IgD-negative memory B cell (primary cell): ENCODE measurements around the gene HIF3A. TPM values are rescaled to one million over a fixed set of nuclear protein-coding genes. Genes with fewer than 3 reads are reported as not detected.
"Not testable (repeated sequence)": the region's sequence is repeated elsewhere in the genome, so short reads cannot be mapped to it uniquely, and the experiment has no call there.

Experiments used
- H3K27ac Mint-ChIP-seq, 3 donors: one replicate each; pipeline ENCODE4 v1.8.0; 2020 to 2022; ENCODE audit warnings: mild to moderate bottlenecking in 3 of 3, mixed read lengths in 3 of 3, moderate library complexity in 1 of 3
- H3K27me3 Mint-ChIP-seq: one replicate; pipeline ENCODE4 v1.8.0; 2021; ENCODE audit warnings: mixed read lengths
- H3K36me3 Mint-ChIP-seq: one replicate; pipeline ENCODE4 v1.8.0; 2020; ENCODE audit warnings: mild to moderate bottlenecking, mixed read lengths
- H3K4me1 Mint-ChIP-seq, 3 donors: one replicate each; pipeline ENCODE4 v1.8.0; 2020 to 2022; ENCODE audit warnings: mixed read lengths in 3 of 3, mild to moderate bottlenecking in 1 of 3
- H3K4me3 Mint-ChIP-seq, 4 donors: one replicate each; pipeline ENCODE4 v1.8.0; 2020 to 2022; ENCODE audit warnings: mild to moderate bottlenecking in 4 of 4, mixed read lengths in 4 of 4, moderate library complexity in 3 of 4
- H3K9me3 Mint-ChIP-seq, 3 donors: one replicate each; pipeline ENCODE4 v1.8.0; 2020 to 2021; ENCODE audit warnings: mixed read lengths in 3 of 3, mild to moderate bottlenecking in 1 of 3
- polyA plus RNA-seq: library from polyadenylated mRNA; unstranded; fragments of 300-500 nt; fragmentation: Illumina TruSeq; gene quantifications from one replicate; pipeline ENCODE4 v1.2.3, GENCODE V29; 2021

HIF3A gene
- polyA plus RNA-seq: not detected

- H3K4me3 Mint-ChIP-seq: no peak within 1 kb of the TSS
- H3K9me3 Mint-ChIP-seq: peaks cover 0 to 3% (median 0%) of the 10 kb centered on the region in 3 donors
- H3K36me3 Mint-ChIP-seq: peaks cover 5% of the 10 kb centered on the region
- peak within 1 kb of the TSS in 1 of 3 donors; percentile 78 for H3K27ac Mint-ChIP-seq
- H3K4me1 Mint-ChIP-seq: peaks cover 0 to 1% (median 0%) of the 10 kb centered on the region in 3 donors
- peaks cover 21% of the 10 kb centered on the region for H3K27me3 Mint-ChIP-seq
Measured at GRCh38 chr19:46296722-46297461, at the start of gene HIF3A. Gene HIF3A (plus strand): TSS chr19:46297042. CDS start chr19:46297077, 35 bp downstream.

GRCh38 chr19:46250076-46250735, 46.6 kb upstream of the HIF3A start:
- H3K4me1 Mint-ChIP-seq: no peaks in the 10 kb centered on the region
- peaks cover 10% of the 10 kb centered on the region for H3K27me3 Mint-ChIP-seq
- H3K9me3 Mint-ChIP-seq: no peaks in the 10 kb centered on the region
- H3K4me3 Mint-ChIP-seq: no peak overlapping the region
- H3K36me3 Mint-ChIP-seq: no peaks in the 10 kb centered on the region
- no peak overlapping the region for H3K27ac Mint-ChIP-seq

- no peak overlapping the region for H3K27ac Mint-ChIP-seq
- H3K4me1 Mint-ChIP-seq: no peaks in the 10 kb centered on the region
- no peak overlapping the region for H3K4me3 Mint-ChIP-seq
- no peaks in the 10 kb centered on the region for H3K9me3 Mint-ChIP-seq
- H3K27me3 Mint-ChIP-seq: peaks cover 6% of the 10 kb centered on the region
- H3K36me3 Mint-ChIP-seq: no peaks in the 10 kb centered on the region
Measured at GRCh38 chr19:46251416-46251815, 45.4 kb upstream of the HIF3A start.

- H3K36me3 Mint-ChIP-seq: no peaks in the 10 kb centered on the region
- no peak overlapping the region for H3K4me3 Mint-ChIP-seq
- H3K27ac Mint-ChIP-seq: no peak overlapping the region
- H3K27me3 Mint-ChIP-seq: peaks cover 8% of the 10 kb centered on the region
- no peaks in the 10 kb centered on the region for H3K4me1 Mint-ChIP-seq
- no peaks in the 10 kb centered on the region for H3K9me3 Mint-ChIP-seq
Measured at GRCh38 chr19:46254776-46255175, 42.1 kb upstream of the HIF3A start.

GRCh38 chr19:46256855-46257254, 40.0 kb upstream of the HIF3A start:
- no peaks in the 10 kb centered on the region for H3K9me3 Mint-ChIP-seq
- H3K27ac Mint-ChIP-seq: peak overlapping the region in 1 of 3 donors; percentile 62
- peaks cover 12% of the 10 kb centered on the region for H3K27me3 Mint-ChIP-seq
- H3K4me1 Mint-ChIP-seq: no peaks in the 10 kb centered on the region
- peaks cover 1% of the 10 kb centered on the region for H3K36me3 Mint-ChIP-seq
- no peak overlapping the region for H3K4me3 Mint-ChIP-seq

- H3K36me3 Mint-ChIP-seq, H3K4me1 Mint-ChIP-seq, H3K27ac Mint-ChIP-seq: not testable (repeated sequence)
Measured at GRCh38 chr19:46261501-46261900, 35.3 kb upstream of the HIF3A start.

GRCh38 chr19:46262684-46263296, 34.1 kb upstream of the HIF3A start:
- H3K9me3 Mint-ChIP-seq, H3K27ac Mint-ChIP-seq, H3K4me1 Mint-ChIP-seq, H3K4me3 Mint-ChIP-seq, H3K36me3 Mint-ChIP-seq: not testable (repeated sequence)
- H3K27me3 Mint-ChIP-seq: peaks cover 16% of the 10 kb centered on the region

More at GRCh38 chr19:46261501-46261900, 35.3 kb upstream of the HIF3A start:
- H3K9me3 Mint-ChIP-seq, H3K4me3 Mint-ChIP-seq: not testable (repeated sequence)
- peaks cover 18% of the 10 kb centered on the region for H3K27me3 Mint-ChIP-seq

GRCh38 chr19:46264801-46265200, 32.0 kb upstream of the HIF3A start:
- H3K36me3 Mint-ChIP-seq, H3K9me3 Mint-ChIP-seq, H3K4me1 Mint-ChIP-seq, H3K27ac Mint-ChIP-seq, H3K4me3 Mint-ChIP-seq: not testable (repeated sequence)
- peaks cover 23% of the 10 kb centered on the region for H3K27me3 Mint-ChIP-seq

GRCh38 chr19:46265217-46265828, 31.5 kb upstream of the HIF3A start:
- H3K36me3 Mint-ChIP-seq: peaks cover 1% of the 10 kb centered on the region
- peaks cover 26% of the 10 kb centered on the region for H3K27me3 Mint-ChIP-seq
- no peak overlapping the region for H3K4me3 Mint-ChIP-seq
- no peak overlapping the region for H3K27ac Mint-ChIP-seq
- H3K4me1 Mint-ChIP-seq: peaks cover 5 to 9% (median 7%) of the 10 kb centered on the region in 3 donors
- no peaks in the 10 kb centered on the region for H3K9me3 Mint-ChIP-seq

- H3K36me3 Mint-ChIP-seq: peaks cover 1% of the 10 kb centered on the region
- H3K27me3 Mint-ChIP-seq: peaks cover 30% of the 10 kb centered on the region
- H3K27ac Mint-ChIP-seq: no peak overlapping the region
- peaks cover 0 to 5% (median 3%) of the 10 kb centered on the region in 3 donors for H3K4me1 Mint-ChIP-seq
- H3K4me3 Mint-ChIP-seq: no peak overlapping the region
- no peaks in the 10 kb centered on the region for H3K9me3 Mint-ChIP-seq
Measured at GRCh38 chr19:46269101-46269500, 27.7 kb upstream of the HIF3A start.

GRCh38 chr19:46270521-46271256, 26.2 kb upstream of the HIF3A start:
- H3K36me3 Mint-ChIP-seq: peaks cover 1% of the 10 kb centered on the region
- peak overlapping the region in 1 of 4 donors; percentile 30 for H3K4me3 Mint-ChIP-seq
- H3K4me1 Mint-ChIP-seq: peaks cover 0 to 5% (median 3%) of the 10 kb centered on the region in 3 donors
- H3K27ac Mint-ChIP-seq: no peak overlapping the region
- H3K9me3 Mint-ChIP-seq: no peaks in the 10 kb centered on the region
- peaks cover 30% of the 10 kb centered on the region for H3K27me3 Mint-ChIP-seq

- no peak overlapping the region for H3K4me3 Mint-ChIP-seq
- peaks cover 0 to 5% (median 3%) of the 10 kb centered on the region in 3 donors for H3K4me1 Mint-ChIP-seq
- peaks cover 32% of the 10 kb centered on the region for H3K27me3 Mint-ChIP-seq
- H3K36me3 Mint-ChIP-seq: peaks cover 1% of the 10 kb centered on the region
- H3K9me3 Mint-ChIP-seq: no peaks in the 10 kb centered on the region
- no peak overlapping the region for H3K27ac Mint-ChIP-seq
Measured at GRCh38 chr19:46271481-46272197, 25.2 kb upstream of the HIF3A start.

GRCh38 chr19:46273931-46274330, 22.9 kb upstream of the HIF3A start:
- H3K27ac Mint-ChIP-seq, H3K36me3 Mint-ChIP-seq, H3K9me3 Mint-ChIP-seq, H3K4me3 Mint-ChIP-seq, H3K4me1 Mint-ChIP-seq: not testable (repeated sequence)
- H3K27me3 Mint-ChIP-seq: peaks cover 38% of the 10 kb centered on the region

- Mint-ChIP-seq H3K27me3 (peaks cover 16% of the 10 kb centered on the region), H3K9me3 (peaks cover 0 to 2% (median 0%) of the 10 kb centered on the region in 3 donors)
Measured at GRCh38 chr19:46279177-46279576, 17.7 kb upstream of the HIF3A start.

More at GRCh38 chr19:46279177-46279576, 17.7 kb upstream of the HIF3A start:
- Mint-ChIP-seq H3K36me3 (no peaks in the 10 kb centered on the region), H3K4me3 (no peak overlapping the region), H3K4me1 (no peaks in the 10 kb centered on the region), H3K27ac (no peak overlapping the region)
